Hematopoietic multipotent progenitor cell treated with erythropoietin and hydrocortisone succinate and interleukin-3 and kit ligand, for 17 days (in vitro differentiated cells): ENCODE data around the gene ATP6V0A1.
"Not testable (repeated sequence)": the region's sequence is repeated elsewhere in the genome, so short reads cannot be mapped to it uniquely, and the experiment has no call there.

Experiments
- DNase-seq: peaks from one replicate; pipeline ENCODE4 v3.0.0-alpha.2; 2015; ENCODE audit warnings: low spot score

Gene ATP6V0A1

GRCh38 chr17:42477173-42477572 is 18.5 kb downstream of the ATP6V0A1 start:
- DNase-seq = no peak

- DNase-seq = not testable (repeated sequence)
Observed at GRCh38 chr17:42477824-42478223, 19.1 kb downstream of the ATP6V0A1 start.

- no peak for DNase-seq
Observed at GRCh38 chr17:42484304-42484703, 25.6 kb downstream of the ATP6V0A1 start.

GRCh38 chr17:42485680-42486079 is 27.0 kb downstream of the ATP6V0A1 start:
- no peak for DNase-seq

GRCh38 chr17:42488032-42488431 is 29.4 kb downstream of the ATP6V0A1 start:
- no peak for DNase-seq

- no peak for DNase-seq
Observed at GRCh38 chr17:42493319-42493718, 34.6 kb downstream of the ATP6V0A1 start.

GRCh38 chr17:42494673-42495072 is 36.0 kb downstream of the ATP6V0A1 start:
- DNase-seq = no peak

GRCh38 chr17:42498828-42499227 is 40.1 kb downstream of the ATP6V0A1 start:
- no peak for DNase-seq

- DNase-seq = no peak
Observed at GRCh38 chr17:42502091-42502490, 43.4 kb downstream of the ATP6V0A1 start.

GRCh38 chr17:42502926-42503325 is 44.2 kb downstream of the ATP6V0A1 start:
- no peak for DNase-seq

- DNase-seq = no peak
Observed at GRCh38 chr17:42507671-42508070, 49.0 kb downstream of the ATP6V0A1 start.

- DNase-seq = no peak
Observed at GRCh38 chr17:42508426-42509165, 49.9 kb downstream of the ATP6V0A1 start.

- DNase-seq = no peak
Observed at GRCh38 chr17:42509409-42509808, 50.7 kb downstream of the ATP6V0A1 start.

- no peak for DNase-seq
Observed at GRCh38 chr17:42509841-42510240, 51.2 kb downstream of the ATP6V0A1 start.

GRCh38 chr17:42512246-42512645 is 53.6 kb downstream of the ATP6V0A1 start:
- DNase-seq = no peak

GRCh38 chr17:42512733-42513251 is 54.1 kb downstream of the ATP6V0A1 start:
- DNase-seq = no peak

- DNase-seq = no peak
Observed at GRCh38 chr17:42513686-42514085, 55.0 kb downstream of the ATP6V0A1 start.

- DNase-seq = no peak
Observed at GRCh38 chr17:42514279-42514678, 55.6 kb downstream of the ATP6V0A1 start.

GRCh38 chr17:42514867-42515266 is 56.2 kb downstream of the ATP6V0A1 start:
- no peak for DNase-seq

GRCh38 chr17:42517516-42517915 is 58.8 kb downstream of the ATP6V0A1 start:
- DNase-seq = peak; percentile 89

GRCh38 chr17:42518046-42518754 is 59.5 kb downstream of the ATP6V0A1 start:
- peak; percentile 89 for DNase-seq

- DNase-seq = peak; percentile 81
Observed at GRCh38 chr17:42518755-42519545, 60.3 kb downstream of the ATP6V0A1 start.
